Karpas-422 (cell line): Measurements from ENCODE around the gene DUSP15. TPM values are rescaled to one million over a fixed set of nuclear protein-coding genes. Genes with fewer than 3 reads are reported as not detected.

Experiments
- DNase-seq: peaks from one replicate; pipeline ENCODE4 v3.0.0-alpha.2; 2015
- H2AFZ ChIP-seq: fragments of 200-600 bp; sonication (generic); 2 replicates; pipeline ENCODE4 v1.6.1; 2014; ENCODE audit warnings: antibody characterized with exemption, low read length, mixed read lengths
- H3K27ac ChIP-seq: fragments of 200-600 bp; sonication (generic); 2 replicates; pipeline ENCODE4 v1.5.1; 2014; ENCODE audit warnings: mild to moderate bottlenecking, low read length, moderate library complexity
- H3K27me3 ChIP-seq: fragments of 200-600 bp; sonication (generic); 2 replicates; pipeline ENCODE4 v1.6.1; 2014; ENCODE audit warnings: low read length, mixed read lengths
- H3K36me3 ChIP-seq: fragments of 200-600 bp; sonication (generic); 2 replicates; pipeline ENCODE4 v1.6.1; 2014; ENCODE audit warnings: low read length, mixed read lengths; ENCODE audit not compliant: insufficient read depth
- H3K4me1 ChIP-seq: fragments of 200-600 bp; sonication (generic); 2 replicates; pipeline ENCODE4 v1.6.1; 2014; ENCODE audit warnings: mild to moderate bottlenecking, low read length, mixed read lengths
- H3K4me2 ChIP-seq: fragments of 200-600 bp; sonication (generic); 2 replicates; pipeline ENCODE4 v1.6.1; 2014; ENCODE audit warnings: low read length, low read depth, mild to moderate bottlenecking; ENCODE audit not compliant: poor library complexity, severe bottlenecking
- H3K4me3 ChIP-seq: fragments of 200-600 bp; sonication (generic); 2 replicates; pipeline ENCODE4 v1.5.1; 2014; ENCODE audit warnings: mild to moderate bottlenecking, antibody characterized with exemption, low read length, mixed read lengths
- H3K79me2 ChIP-seq: fragments of 200-600 bp; sonication (generic); 2 replicates; pipeline ENCODE4 v1.6.1; 2014; ENCODE audit warnings: mild to moderate bottlenecking, low read length, mixed read lengths
- H3K9ac ChIP-seq: fragments of 200-600 bp; sonication (generic); 2 replicates; pipeline ENCODE4 v1.6.0; 2014; ENCODE audit warnings: low read length
- H3K9me2 ChIP-seq: fragments of 200-600 bp; sonication (generic), shearing (Covaris generic); replicated peaks from 2 replicates; pipeline ENCODE4 v1.6.0; 2014; ENCODE audit warnings: mild to moderate bottlenecking, low read length, moderate library complexity; ENCODE audit not compliant: insufficient read depth
- H3K9me3 ChIP-seq: fragments of 300-700, 200-600 bp; sonication (generic); 2 replicates; pipeline ENCODE4 v1.6.1; 2014; ENCODE audit warnings: low read length, mixed read lengths
- H4K20me1 ChIP-seq: fragments of 200-600 bp; sonication (generic); 2 replicates; pipeline ENCODE4 v1.6.1; 2014; ENCODE audit warnings: mild to moderate bottlenecking, antibody characterized with exemption, low read length, low read depth; ENCODE audit not compliant: insufficient read depth
- total RNA-seq: library from RNA; depleted of rRNA; stranded (reverse); fragments of >200 nt; shearing (Covaris generic); gene quantifications from 2 replicates; pipeline ENCODE4 v1.2.3, GENCODE V29; 2014; ENCODE audit warnings: low replicate concordance

Gene DUSP15
- total RNA-seq, 1 experiment from 2014 or later, result not detected

DNA sequence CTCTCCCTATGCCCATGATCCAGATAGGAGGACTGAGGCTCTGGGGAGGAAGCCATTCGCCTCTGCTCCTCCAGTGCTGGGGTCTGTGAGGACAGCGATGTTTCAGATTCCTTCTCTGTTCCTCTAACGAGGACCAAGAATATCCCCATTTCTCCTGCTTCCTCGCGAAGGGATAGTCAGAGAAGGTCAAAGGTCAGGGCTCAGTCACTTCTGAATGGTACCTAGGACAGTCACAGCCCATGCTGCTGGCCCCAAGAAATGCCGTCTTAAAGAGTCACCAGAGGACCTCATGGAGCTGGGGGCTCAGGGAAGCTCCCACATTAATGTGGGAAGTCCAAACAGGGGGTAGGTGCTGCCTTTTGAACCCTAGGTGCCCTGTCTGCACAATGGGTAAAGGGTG lies 27.0 kb downstream of the DUSP15 start:
- Histone ChIP-seq H3K4me1 (no peaks in the 10 kb centered on the region), H3K9me2 (no peaks in the 10 kb centered on the region), H3K9ac (no peak overlapping the region), H4K20me1 (no peaks in the 10 kb centered on the region), H3K27me3 (no peaks in the 10 kb centered on the region), H3K4me3 (no peak overlapping the region), H2AFZ (no peak overlapping the region), H3K27ac (no peak overlapping the region), H3K4me2 (no peak overlapping the region), H3K79me2 (no peaks in the 10 kb centered on the region), H3K36me3 (no peaks in the 10 kb centered on the region), H3K9me3 (no peaks in the 10 kb centered on the region)
- no peak for DNase-seq

DNA sequence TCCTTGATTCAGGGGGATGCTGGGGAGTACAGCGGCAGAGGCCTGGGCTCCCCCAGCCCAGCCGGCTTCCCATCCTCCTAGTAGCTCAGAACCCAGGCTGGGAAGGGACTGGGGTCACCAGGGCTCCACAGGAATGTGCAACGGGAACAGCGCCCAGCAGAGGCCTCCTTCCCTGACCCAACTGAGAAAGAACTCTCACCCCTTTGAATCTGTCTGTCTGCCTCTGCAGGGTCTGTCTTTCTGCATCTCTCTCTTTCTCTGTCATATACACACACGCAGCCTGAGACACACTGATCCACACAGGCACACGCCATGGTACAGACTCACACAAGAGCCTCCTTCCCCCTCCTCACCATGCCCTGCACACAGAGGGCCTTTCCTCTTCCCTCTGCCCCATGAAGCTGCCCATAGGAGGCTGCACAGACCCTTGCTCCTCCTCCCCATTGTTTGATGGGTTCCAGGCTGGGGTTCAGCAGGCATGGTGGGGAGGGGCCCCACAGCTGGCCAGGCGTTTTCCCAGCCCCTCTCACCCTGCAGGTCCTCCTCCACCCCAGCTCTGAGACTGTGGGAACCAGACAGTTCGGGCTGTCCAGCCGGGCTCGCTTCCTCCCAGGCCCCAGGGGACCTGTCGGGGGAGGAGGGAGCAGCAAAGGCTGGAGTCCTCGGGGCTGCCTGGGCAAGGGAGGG lies 27.7 kb downstream of the DUSP15 start:
- no peak overlapping the region for H3K9ac ChIP-seq

DNA sequence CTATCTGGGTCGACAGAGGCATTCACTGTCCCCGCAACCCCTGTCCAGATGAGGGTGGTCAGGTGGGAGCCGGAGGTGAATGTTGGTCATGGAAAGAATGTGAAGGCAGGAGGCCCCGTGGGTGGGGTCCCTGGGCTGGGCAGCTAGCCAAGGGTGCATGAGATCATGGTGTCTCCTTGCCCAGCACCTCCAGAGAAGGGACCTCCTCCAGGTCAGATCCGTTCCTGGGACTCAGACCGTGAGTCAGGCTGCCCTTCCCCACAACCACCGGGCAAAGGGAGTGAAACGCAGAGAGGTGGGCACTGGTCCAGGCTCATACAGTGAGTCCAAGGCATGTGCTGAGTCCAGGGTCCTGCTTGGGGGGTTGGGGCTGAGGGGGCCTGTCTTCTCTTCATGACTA lies 28.4 kb downstream of the DUSP15 start:
- Histone ChIP-seq H3K9me2 (no peaks in the 10 kb centered on the region), H3K9ac (no peak overlapping the region), H3K27ac (no peak overlapping the region), H3K27me3 (no peaks in the 10 kb centered on the region), H3K4me2 (no peak overlapping the region), H3K4me3 (no peak overlapping the region), H3K36me3 (no peaks in the 10 kb centered on the region), H2AFZ (no peak overlapping the region), H4K20me1 (no peaks in the 10 kb centered on the region), H3K79me2 (no peaks in the 10 kb centered on the region), H3K4me1 (no peaks in the 10 kb centered on the region), H3K9me3 (no peaks in the 10 kb centered on the region)
- no peak for DNase-seq

More for the DNA sequence above, 27.7 kb downstream of the DUSP15 start:
- Histone ChIP-seq H3K9me2 (no peaks in the 10 kb centered on the region), H3K36me3 (no peaks in the 10 kb centered on the region), H3K4me1 (no peaks in the 10 kb centered on the region), H2AFZ (no peak overlapping the region), H3K79me2 (no peaks in the 10 kb centered on the region), H3K4me2 (no peak overlapping the region), H3K4me3 (no peak overlapping the region), H3K27ac (no peak overlapping the region), H3K9me3 (no peaks in the 10 kb centered on the region), H3K27me3 (no peaks in the 10 kb centered on the region), H4K20me1 (no peaks in the 10 kb centered on the region)
- DNase-seq, result no peak

DNA sequence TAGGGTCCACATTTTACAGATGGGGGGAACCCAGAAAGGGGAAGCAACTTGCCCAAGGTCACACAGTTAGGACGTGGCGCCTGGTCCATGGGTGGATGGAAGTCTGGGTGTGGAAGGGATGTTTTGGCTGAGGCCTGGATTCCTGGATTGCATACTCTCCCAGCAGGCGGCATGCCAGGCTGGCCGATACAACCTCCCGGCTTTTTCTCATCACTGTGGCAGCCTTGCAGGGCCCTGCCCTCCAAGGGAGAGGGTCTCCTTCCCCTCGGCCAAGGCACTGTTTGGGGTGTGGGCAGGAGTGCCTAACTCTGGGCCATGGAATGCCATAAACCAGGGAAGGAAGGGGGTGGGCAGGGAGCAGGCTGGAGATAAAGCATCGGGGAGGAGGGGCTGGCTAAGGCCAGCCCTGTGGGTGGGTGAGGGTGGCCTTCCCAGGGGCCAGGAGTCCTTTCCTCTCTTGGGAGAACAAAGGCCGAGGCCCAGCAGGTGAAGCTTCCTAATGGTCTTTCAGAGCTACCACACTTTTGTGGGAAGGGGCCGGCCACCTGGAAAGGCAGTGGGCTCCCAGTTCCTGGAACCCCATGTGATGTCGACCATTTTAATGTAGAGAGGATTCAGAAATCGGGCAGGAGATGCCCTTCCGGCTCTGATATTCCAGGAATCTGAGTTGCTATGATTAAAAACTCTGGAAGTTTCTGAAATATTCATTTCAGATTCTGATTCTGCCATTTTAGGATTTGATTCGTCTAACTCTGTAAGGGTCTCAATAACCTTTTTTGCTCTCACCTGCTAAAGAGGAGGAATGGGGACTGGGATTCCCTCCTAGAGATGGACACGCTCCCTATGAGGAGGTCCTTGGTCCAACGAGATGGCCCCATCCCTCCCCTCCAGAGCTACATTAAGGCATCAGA lies 29.2 kb downstream of the DUSP15 start:
- no peak overlapping the region for H3K4me2 ChIP-seq
- H3K4me1 ChIP-seq, result no peaks in the 10 kb centered on the region
- H3K27ac ChIP-seq, result no peak overlapping the region
- no peak overlapping the region for H3K4me3 ChIP-seq
- H2AFZ ChIP-seq, result no peak overlapping the region
- H3K79me2 ChIP-seq, result no peaks in the 10 kb centered on the region
- H3K9me2 ChIP-seq, result no peaks in the 10 kb centered on the region
- no peak for DNase-seq
- H3K27me3 ChIP-seq, result no peaks in the 10 kb centered on the region
- H4K20me1 ChIP-seq, result no peaks in the 10 kb centered on the region
- H3K9me3 ChIP-seq, result no peaks in the 10 kb centered on the region
- no peaks in the 10 kb centered on the region for H3K36me3 ChIP-seq
- H3K9ac ChIP-seq, result no peak overlapping the region

DNA sequence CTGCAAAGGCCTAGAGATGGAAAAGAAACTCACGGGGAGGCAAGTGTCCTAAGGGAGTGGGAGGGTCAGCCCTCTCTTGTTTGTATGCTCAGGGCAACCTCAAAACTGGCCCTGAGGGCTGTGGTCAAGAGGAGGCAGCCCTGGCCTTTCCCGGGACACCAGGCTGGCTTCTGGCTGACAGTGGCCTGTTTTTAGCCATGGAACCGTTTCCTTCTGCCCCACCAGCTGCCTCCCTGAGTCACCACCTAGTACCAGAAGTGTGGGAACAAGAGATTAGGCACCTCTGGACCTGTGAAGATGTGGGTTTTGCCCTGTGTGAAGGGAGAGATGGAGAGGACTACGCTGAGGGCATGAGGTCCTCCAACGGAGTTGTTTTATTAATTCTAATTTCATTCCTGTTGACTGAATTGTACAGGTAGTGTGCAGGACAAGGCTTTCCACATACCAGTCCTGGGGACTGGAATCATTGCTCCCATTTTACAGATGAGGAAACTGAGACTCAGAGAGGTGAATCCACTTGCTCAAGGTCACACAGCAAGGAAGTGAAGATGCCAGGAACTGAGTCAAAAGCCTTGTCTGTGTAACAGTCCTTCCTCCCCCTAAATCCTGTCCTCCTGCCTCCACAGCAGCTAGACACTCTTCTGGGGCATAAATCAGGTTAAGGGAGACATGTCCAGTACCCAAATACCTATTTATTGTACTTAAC lies 30.4 kb downstream of the DUSP15 start:
- no peak overlapping the region for H3K9ac ChIP-seq
- no peaks in the 10 kb centered on the region for H3K27me3 ChIP-seq
- H3K27ac ChIP-seq, result no peak overlapping the region
- DNase-seq, result no peak
- no peak overlapping the region for H3K4me3 ChIP-seq
- no peaks in the 10 kb centered on the region for H4K20me1 ChIP-seq
- no peaks in the 10 kb centered on the region for H3K79me2 ChIP-seq
- H3K36me3 ChIP-seq, result no peaks in the 10 kb centered on the region
- no peaks in the 10 kb centered on the region for H3K4me1 ChIP-seq
- H3K4me2 ChIP-seq, result no peak overlapping the region
- no peaks in the 10 kb centered on the region for H3K9me2 ChIP-seq
- no peak overlapping the region for H2AFZ ChIP-seq
- H3K9me3 ChIP-seq, result no peaks in the 10 kb centered on the region

DNA sequence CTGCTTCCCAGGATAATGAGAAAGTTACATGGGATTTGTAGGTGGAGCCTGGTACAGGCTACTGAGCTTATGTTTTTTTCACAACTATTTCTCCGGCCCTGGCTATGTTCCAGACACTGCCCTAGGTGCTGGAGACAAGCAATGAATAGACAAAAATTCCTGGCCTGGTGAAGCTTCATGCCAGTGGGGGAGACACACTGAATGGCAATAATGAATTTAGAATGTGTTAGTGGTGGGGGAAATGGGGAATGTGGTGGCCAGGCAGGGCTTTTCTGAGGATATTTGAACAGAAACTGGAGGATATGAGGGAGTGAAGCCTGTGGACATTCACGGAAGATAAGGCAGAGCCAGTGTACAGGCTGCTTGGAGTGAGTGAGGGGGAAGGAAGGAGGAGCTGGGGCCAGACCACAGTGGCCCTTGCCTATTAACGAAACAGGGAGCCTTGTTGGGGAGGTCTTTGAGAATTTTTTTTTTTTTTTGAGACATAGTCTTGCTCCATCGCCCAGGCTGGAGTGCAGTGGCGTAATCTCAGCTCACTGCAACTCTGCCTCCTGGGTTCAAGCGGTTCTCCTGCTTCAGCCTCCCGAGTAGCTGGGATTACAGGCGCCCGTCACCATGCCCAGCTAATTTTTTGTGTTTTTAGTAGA lies 31.6 kb downstream of the DUSP15 start:
- Histone ChIP-seq H2AFZ (no peak overlapping the region), H3K9me3 (no peaks in the 10 kb centered on the region), H4K20me1 (no peaks in the 10 kb centered on the region), H3K9me2 (no peaks in the 10 kb centered on the region), H3K79me2 (no peaks in the 10 kb centered on the region), H3K4me3 (no peak overlapping the region), H3K27ac (no peak overlapping the region), H3K9ac (no peak overlapping the region), H3K27me3 (no peaks in the 10 kb centered on the region), H3K4me2 (no peak overlapping the region), H3K36me3 (no peaks in the 10 kb centered on the region), H3K4me1 (no peaks in the 10 kb centered on the region)
- DNase-seq, result no peak

DNA sequence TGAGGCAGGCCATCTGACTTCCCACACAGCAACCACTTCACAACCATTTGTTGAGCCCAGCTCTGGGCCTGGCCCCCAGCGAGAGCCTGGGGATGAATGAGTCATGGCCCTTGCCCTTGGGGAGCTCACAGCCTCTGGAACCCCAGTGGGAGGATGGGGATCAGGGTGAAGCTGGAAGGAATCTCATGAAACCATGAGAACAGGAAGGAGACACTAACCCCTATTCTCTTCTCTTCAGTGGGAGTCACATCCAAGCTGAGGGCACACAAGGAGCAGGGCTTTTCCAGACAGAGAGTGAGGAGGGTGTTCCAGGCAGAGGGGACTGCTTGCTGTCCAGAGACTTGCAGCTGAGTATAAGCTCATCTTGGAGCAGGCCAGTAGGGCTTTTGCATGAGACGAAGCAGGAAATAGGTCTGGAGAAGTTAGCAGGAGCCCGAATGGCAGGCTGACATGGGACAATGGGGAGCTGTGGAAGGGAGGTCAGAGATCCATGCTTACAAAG lies 32.4 kb downstream of the DUSP15 start:
- Histone ChIP-seq H3K27me3 (no peaks in the 10 kb centered on the region), H3K9me2 (no peaks in the 10 kb centered on the region), H3K79me2 (no peaks in the 10 kb centered on the region), H4K20me1 (no peaks in the 10 kb centered on the region), H3K4me2 (no peak overlapping the region), H3K4me1 (no peaks in the 10 kb centered on the region), H3K9me3 (no peaks in the 10 kb centered on the region), H3K4me3 (no peak overlapping the region), H3K27ac (no peak overlapping the region), H3K9ac (no peak overlapping the region), H2AFZ (no peak overlapping the region), H3K36me3 (no peaks in the 10 kb centered on the region)
- no peak for DNase-seq
